K562 (cell line): Measurements from ENCODE around the gene PARD6B. TPM values are rescaled to one million over a fixed set of nuclear protein-coding genes. Genes with fewer than 3 reads are reported as not detected.

ENCODE experiments used
- CAMTA2 ChIP-seq: fragments of 250-450 bp; sonication (Bioruptor Pico); conservative IDR thresholded peaks from 2 replicates; pipeline ENCODE4 v1.5.1; 2022
- DACH1 ChIP-seq: fragments of 450-650 bp; IDR thresholded peaks from 2 replicates; pipeline ENCODE4 v1.6.1; 2018; ENCODE audit not compliant: partially characterized antibody
- DNMT1 ChIP-seq: fragments of 450-650 bp; IDR thresholded peaks from 2 replicates; pipeline ENCODE4 v1.6.1; 2016; ENCODE audit warnings: antibody characterized with exemption, mild to moderate bottlenecking
- FOXK2 ChIP-seq, 2 experiments: fragments of 450-650 bp; IDR thresholded peaks in 1 of 2; conservative IDR thresholded peaks in 1 of 2; 2 replicates each; pipeline ENCODE4 v1.6.1; 2016; ENCODE audit warnings: low read depth in 2 of 2, mild to moderate bottlenecking in 1 of 2
- IFI16 ChIP-seq: fragments of 250-450 bp; sonication (Bioruptor Pico); IDR thresholded peaks from 2 replicates; pipeline ENCODE4 v2.1.2; 2022; ENCODE audit warnings: mild to moderate bottlenecking, inconsistent platforms
- MCM5 ChIP-seq: fragments of 450-650 bp; IDR thresholded peaks from 2 replicates; pipeline ENCODE4 v1.6.1; 2016; ENCODE audit warnings: low read depth
- NFXL1 ChIP-seq: fragments of 450-650 bp; formaldehyde crosslinking; IDR thresholded peaks from 2 replicates; pipeline ENCODE4 v1.4.0; 2021; ENCODE audit warnings: mild to moderate bottlenecking
- PML ChIP-seq: IDR thresholded peaks from 2 replicates; pipeline ENCODE4 v1.6.1; 2012; ENCODE audit warnings: low read length, inconsistent platforms
- POLR2B ChIP-seq: fragments of 450-650 bp; IDR thresholded peaks from 2 replicates; pipeline ENCODE4 v1.6.1; 2018; ENCODE audit warnings: low read depth; ENCODE audit not compliant: partially characterized antibody
- ZEB2 ChIP-seq: fragments of 450-650 bp; IDR thresholded peaks from 2 replicates; pipeline ENCODE4 v1.6.1; 2016
- ZNF644 ChIP-seq: fragments of 200-800 bp; sonication (Bioruptor generic); IDR thresholded peaks from 2 replicates; pipeline ENCODE4 v1.6.1; 2016; ENCODE audit warnings: low read depth, missing genetic modification characterization, missing compliant biosample characterization
- ZNF77 ChIP-seq: fragments of 250-450 bp; sonication (Bioruptor Pico); IDR thresholded peaks from 2 replicates; pipeline ENCODE4 v1.5.0; 2020
- ZSCAN29 ChIP-seq: fragments of 450-650 bp; IDR thresholded peaks from 2 replicates; pipeline ENCODE4 v1.6.1; 2017
- polyA plus RNA-seq, 8 experiments: library from polyadenylated mRNA; depleted of rRNA in 4 of 8; stranded (reverse) in 5 of 8; unstranded in 3 of 8; fragments of >200 nt; fragmentation: Nextera tagmentation in 2 of 8; fragmentation: Illumina TruSeq in 1 of 8; extraction: Ambion mirVana in 2 of 8; extraction: Trizol in 1 of 8; gene quantifications; 2 replicates each; pipeline versions ENCODE4 v1.2.1 to v1.2.3, GENCODE V29; 2011 to 2014; ENCODE audit warnings: inconsistent platforms in 1 of 8, missing spikeins in 1 of 8
- total RNA-seq, 7 experiments: library from RNA; depleted of rRNA in 6 of 7; stranded (reverse); fragments of >200 nt in 6 of 7; fragmentation: Illumina TruSeq in 2 of 7; extraction: Trizol in 2 of 7; gene quantifications; 2 replicates each; pipeline versions ENCODE4 v1.2.1 to v1.2.3, GENCODE V29; 2011 to 2021; ENCODE audit warnings: low replicate concordance in 1 of 7
- TF ChIP-seq, protein P1 (sequence below): fragments of 250-450 bp; sonication (Bioruptor Pico); IDR thresholded peaks from 2 replicates; pipeline ENCODE4 v1.4.0; 2020; ENCODE audit warnings: mild to moderate bottlenecking, moderate library complexity
- TF ChIP-seq, protein P2 (sequence below): fragments of 450-650 bp; IDR thresholded peaks from 2 replicates; pipeline ENCODE4 v1.6.1; 2016; ENCODE audit warnings: low read depth
- TF ChIP-seq, protein P3 (sequence below), 2 experiments: fragments of 250-450 bp in 1 of 2; fragments of 450-650 bp in 1 of 2; sonication (Bioruptor Pico) in 1 of 2; IDR thresholded peaks; 2 replicates each; pipeline versions ENCODE4 v1.6.1 to v1.8.0; 2016 to 2021; ENCODE audit warnings: mild to moderate bottlenecking in 2 of 2, moderate library complexity in 2 of 2, missing compliant biosample characterization in 1 of 2, missing genetic modification characterization in 1 of 2

PARD6B gene
- total and polyA plus RNA-seq, 9 of the 15 experiments (the other 6 are each of a cell fraction or from before 2014, with no cell fraction given), result 1.7 to 12.3 (median 5.5) TPM

DNA sequence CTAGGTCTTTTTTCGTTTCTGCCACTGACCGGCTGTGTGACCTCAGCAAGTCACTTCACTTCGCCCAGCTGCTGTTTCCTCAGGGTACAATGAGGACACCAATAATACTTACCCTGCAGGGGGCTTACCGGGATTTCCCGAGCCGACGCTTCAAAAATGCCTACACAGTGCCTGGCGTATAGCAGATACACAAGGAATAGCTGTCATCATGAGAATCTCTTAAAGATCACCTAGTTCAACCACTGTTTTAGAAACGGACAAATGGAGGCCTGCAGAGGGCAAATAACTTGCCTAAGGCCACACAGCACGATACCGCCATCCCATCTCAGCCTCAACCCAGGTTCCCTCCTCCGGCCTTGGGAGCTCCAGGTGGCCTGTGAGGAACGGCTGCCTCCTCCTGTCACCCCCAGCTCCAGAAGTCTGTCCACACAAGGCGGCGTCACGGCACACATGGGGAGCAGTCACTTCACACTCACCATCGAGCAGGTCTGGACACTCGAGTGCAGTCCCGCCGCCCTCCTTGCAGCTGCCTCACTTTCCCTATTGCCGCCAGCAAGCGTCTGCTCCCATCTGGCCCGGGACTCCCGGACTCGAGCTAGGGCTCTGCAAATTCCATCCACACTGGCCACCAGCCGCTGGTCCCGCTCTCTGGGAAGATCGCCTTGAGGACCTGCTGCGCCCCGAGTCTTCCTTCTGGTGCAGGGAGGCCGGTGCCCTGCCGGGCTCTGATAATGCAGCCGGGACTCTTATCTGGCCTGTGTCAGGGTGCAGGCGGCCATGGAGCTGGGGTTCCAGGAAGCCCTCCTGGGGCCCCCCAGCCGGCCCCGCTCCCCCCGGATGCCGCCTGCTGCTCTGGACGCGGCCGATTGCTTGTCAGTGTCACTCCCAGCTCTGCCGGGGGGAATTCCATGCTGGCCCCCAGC lies 40.5 kb upstream of the PARD6B start, which contains the start of gene RIPOR3 (continued):
- TF ChIP-seq, protein P1, sequence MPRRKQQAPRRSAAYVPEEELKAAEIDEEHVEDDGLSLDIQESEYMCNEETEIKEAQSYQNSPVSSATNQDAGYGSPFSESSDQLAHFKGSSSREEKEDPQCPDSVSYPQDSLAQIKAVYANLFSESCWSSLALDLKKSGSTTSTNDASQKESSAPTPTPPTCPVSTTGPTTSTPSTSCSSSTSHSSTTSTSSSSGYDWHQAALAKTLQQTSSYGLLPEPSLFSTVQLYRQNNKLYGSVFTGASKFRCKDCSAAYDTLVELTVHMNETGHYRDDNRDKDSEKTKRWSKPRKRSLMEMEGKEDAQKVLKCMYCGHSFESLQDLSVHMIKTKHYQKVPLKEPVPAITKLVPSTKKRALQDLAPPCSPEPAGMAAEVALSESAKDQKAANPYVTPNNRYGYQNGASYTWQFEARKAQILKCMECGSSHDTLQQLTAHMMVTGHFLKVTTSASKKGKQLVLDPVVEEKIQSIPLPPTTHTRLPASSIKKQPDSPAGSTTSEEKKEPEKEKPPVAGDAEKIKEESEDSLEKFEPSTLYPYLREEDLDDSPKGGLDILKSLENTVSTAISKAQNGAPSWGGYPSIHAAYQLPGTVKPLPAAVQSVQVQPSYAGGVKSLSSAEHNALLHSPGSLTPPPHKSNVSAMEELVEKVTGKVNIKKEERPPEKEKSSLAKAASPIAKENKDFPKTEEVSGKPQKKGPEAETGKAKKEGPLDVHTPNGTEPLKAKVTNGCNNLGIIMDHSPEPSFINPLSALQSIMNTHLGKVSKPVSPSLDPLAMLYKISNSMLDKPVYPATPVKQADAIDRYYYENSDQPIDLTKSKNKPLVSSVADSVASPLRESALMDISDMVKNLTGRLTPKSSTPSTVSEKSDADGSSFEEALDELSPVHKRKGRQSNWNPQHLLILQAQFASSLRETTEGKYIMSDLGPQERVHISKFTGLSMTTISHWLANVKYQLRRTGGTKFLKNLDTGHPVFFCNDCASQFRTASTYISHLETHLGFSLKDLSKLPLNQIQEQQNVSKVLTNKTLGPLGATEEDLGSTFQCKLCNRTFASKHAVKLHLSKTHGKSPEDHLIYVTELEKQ (CRISPR knock-in tag), result no peak
- TF ChIP-seq, protein P2, sequence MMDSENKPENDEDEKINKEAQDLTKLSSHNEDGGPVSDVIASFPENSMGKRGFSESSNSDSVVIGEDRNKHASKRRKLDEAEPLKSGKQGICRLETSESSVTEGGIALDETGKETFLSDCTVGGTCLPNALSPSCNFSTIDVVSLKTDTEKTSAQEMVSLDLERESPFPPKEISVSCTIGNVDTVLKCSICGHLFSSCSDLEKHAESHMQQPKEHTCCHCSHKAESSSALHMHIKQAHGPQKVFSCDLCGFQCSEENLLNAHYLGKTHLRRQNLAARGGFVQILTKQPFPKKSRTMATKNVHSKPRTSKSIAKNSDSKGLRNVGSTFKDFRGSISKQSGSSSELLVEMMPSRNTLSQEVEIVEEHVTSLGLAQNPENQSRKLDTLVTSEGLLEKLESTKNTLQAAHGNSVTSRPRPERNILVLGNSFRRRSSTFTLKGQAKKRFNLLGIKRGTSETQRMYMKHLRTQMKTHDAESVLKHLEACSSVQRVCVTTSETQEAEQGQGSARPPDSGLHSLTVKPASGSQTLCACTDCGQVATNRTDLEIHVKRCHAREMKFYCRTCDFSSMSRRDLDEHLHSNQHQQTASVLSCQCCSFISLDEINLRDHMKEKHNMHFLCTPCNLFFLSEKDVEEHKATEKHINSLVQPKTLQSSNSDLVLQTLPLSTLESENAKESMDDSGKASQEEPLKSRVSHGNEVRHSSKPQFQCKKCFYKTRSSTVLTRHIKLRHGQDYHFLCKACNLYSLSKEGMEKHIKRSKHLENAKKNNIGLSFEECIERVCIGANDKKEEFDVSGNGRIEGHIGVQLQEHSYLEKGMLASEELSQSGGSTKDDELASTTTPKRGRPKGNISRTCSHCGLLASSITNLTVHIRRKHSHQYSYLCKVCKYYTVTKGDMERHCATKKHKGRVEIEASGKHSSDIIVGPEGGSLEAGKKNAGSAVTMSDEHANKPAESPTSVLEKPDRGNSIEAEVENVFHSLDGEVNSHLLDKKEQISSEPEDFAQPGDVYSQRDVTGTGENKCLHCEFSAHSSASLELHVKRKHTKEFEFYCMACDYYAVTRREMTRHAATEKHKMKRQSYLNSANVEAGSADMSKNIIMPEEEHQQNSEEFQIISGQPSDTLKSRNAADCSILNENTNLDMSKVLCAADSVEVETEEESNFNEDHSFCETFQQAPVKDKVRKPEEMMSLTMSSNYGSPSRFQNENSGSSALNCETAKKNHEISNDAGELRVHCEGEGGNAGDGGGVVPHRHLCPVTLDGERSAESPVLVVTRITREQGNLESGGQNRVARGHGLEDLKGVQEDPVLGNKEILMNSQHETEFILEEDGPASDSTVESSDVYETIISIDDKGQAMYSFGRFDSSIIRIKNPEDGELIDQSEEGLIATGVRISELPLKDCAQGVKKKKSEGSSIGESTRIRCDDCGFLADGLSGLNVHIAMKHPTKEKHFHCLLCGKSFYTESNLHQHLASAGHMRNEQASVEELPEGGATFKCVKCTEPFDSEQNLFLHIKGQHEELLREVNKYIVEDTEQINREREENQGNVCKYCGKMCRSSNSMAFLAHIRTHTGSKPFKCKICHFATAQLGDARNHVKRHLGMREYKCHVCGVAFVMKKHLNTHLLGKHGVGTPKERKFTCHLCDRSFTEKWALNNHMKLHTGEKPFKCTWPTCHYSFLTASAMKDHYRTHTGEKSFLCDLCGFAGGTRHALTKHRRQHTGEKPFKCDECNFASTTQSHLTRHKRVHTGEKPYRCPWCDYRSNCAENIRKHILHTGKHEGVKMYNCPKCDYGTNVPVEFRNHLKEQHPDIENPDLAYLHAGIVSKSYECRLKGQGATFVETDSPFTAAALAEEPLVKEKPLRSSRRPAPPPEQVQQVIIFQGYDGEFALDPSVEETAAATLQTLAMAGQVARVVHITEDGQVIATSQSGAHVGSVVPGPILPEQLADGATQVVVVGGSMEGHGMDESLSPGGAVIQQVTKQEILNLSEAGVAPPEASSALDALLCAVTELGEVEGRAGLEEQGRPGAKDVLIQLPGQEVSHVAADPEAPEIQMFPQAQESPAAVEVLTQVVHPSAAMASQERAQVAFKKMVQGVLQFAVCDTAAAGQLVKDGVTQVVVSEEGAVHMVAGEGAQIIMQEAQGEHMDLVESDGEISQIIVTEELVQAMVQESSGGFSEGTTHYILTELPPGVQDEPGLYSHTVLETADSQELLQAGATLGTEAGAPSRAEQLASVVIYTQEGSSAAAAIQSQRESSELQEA, result no peak
- no peak for TF ChIP-seq IFI16 (CRISPR knock-in tag)
- TF ChIP-seq DACH1, result peak; percentile 65
- TF ChIP-seq POLR2B, result no peak
- no peak for TF ChIP-seq FOXK2 (conservative IDR thresholded peaks at IDR 0.05 in 1 of 2, IDR thresholded peaks at IDR 0.05 in 1 of 2; ENCODE audit: low read depth in 2 of 2)
- peak; percentile 95 for TF ChIP-seq PML
- no peak for TF ChIP-seq ZEB2
- no peak for TF ChIP-seq MCM5
- TF ChIP-seq ZNF644 (tag), result peak; percentile 79; the same call in 1 of the 2 replicates
- no peak for TF ChIP-seq DNMT1
- TF ChIP-seq CAMTA2 (CRISPR knock-in tag), result no peak
- no peak for TF ChIP-seq ZNF77 (CRISPR knock-in tag)
- TF ChIP-seq NFXL1, result peak; percentile 19; the same call in 1 of the 2 replicates
- TF ChIP-seq, protein P3, sequence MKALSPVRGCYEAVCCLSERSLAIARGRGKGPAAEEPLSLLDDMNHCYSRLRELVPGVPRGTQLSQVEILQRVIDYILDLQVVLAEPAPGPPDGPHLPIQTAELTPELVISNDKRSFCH (CRISPR knock-in tag; IDR thresholded peaks at IDR 0.05), result no peak
- TF ChIP-seq, protein P3 (tag; IDR thresholded peaks at IDR 0.05), result no peak; the same call in 1 of the 2 replicates
- TF ChIP-seq ZSCAN29, result peak; percentile 54; the same call in 1 of the 2 replicates
